Endodermal cell (in vitro differentiated cells): ENCODE data around the gene SLC35G3. TPM values are rescaled to one million over a fixed set of nuclear protein-coding genes. Genes with fewer than 3 reads are reported as not detected.

Source experiments
- DNase-seq: peaks from one replicate; pipeline ENCODE4 v3.0.0-alpha.2; 2017
- H3K27ac ChIP-seq: 2 replicates; pipeline ENCODE4 v1.5.1; 2013; ENCODE audit warnings: mild to moderate bottlenecking, low read depth, low read length, moderate library complexity
- H3K27me3 ChIP-seq: 2 replicates; pipeline ENCODE4 v1.6.1; 2013; ENCODE audit warnings: mild to moderate bottlenecking, low read length, moderate library complexity; ENCODE audit not compliant: insufficient read depth, control insufficient read depth, poor library complexity, severe bottlenecking
- H3K36me3 ChIP-seq: 2 replicates; pipeline ENCODE4 v1.7.0; 2013; ENCODE audit warnings: mild to moderate bottlenecking, low read length, moderate library complexity; ENCODE audit not compliant: control insufficient read depth, insufficient read depth
- H3K4me1 ChIP-seq: one replicate; pipeline ENCODE4 v1.7.0; 2013; ENCODE audit warnings: low read length; ENCODE audit not compliant: control insufficient read depth, insufficient read depth
- H3K4me3 ChIP-seq: 2 replicates; pipeline ENCODE4 v1.5.1; 2013; ENCODE audit warnings: mild to moderate bottlenecking, low read length, moderate library complexity
- H3K9ac ChIP-seq: 2 replicates; pipeline ENCODE4 v1.6.1; 2013; ENCODE audit warnings: mild to moderate bottlenecking, low read length, moderate library complexity; ENCODE audit not compliant: poor library complexity, severe bottlenecking; ENCODE audit errors: extremely low read depth
- H3K9me3 ChIP-seq: 2 replicates; pipeline ENCODE4 v1.6.1; 2013; ENCODE audit warnings: mild to moderate bottlenecking, low read length, moderate library complexity; ENCODE audit not compliant: control insufficient read depth
- H3K27ac Mint-ChIP-seq: 2 replicates; pipeline ENCODE4 v1.8.0; 2020; ENCODE audit warnings: mixed read lengths
- H3K27me3 Mint-ChIP-seq: 2 replicates; pipeline ENCODE4 v1.8.0; 2021; ENCODE audit warnings: mild to moderate bottlenecking, mixed read lengths; ENCODE audit not compliant: insufficient read depth
- H3K36me3 Mint-ChIP-seq: 2 replicates; pipeline ENCODE4 v1.8.0; 2020; ENCODE audit warnings: low read depth, mixed read lengths
- H3K4me1 Mint-ChIP-seq: 2 replicates; pipeline ENCODE4 v1.8.0; 2020; ENCODE audit warnings: mixed read lengths
- H3K4me3 Mint-ChIP-seq: 2 replicates; pipeline ENCODE4 v1.8.0; 2020; ENCODE audit warnings: mild to moderate bottlenecking, moderate library complexity, mixed read lengths
- H3K9me3 Mint-ChIP-seq: 2 replicates; pipeline ENCODE4 v1.8.0; 2020; ENCODE audit warnings: mild to moderate bottlenecking, mixed read lengths
- WGBS, 2 experiments: methylation state at CpG; one replicate each; pipeline versions ENCODE4 v1.1.5 to v1.1.7; 2013; ENCODE audit warnings: missing lambda C conversion rate in 2 of 2, mixed read lengths in 1 of 2; ENCODE audit not compliant: insufficient coverage in 1 of 2, insufficient read length in 1 of 2; 5-methylcytosine and 5-hydroxymethylcytosine counted together
- total RNA-seq, 2 donors: library from RNA; stranded (reverse); fragmentation: NEBNext Ultra II Directional in 1 of 2; extraction: Animal tissue kit (Norgen Biotek cat#: 25700) in 1 of 2; gene quantifications; 2 replicates in 1 of 2; 3 replicates in 1 of 2; pipeline ENCODE4 v1.2.1, GENCODE V29; 2021
- TF ChIP-seq, protein P1 (sequence below): fragments of 200-600 bp; sonication (generic); conservative IDR thresholded peaks from 2 replicates; pipeline ENCODE4 v1.5.0; 2021; ENCODE audit warnings: antibody characterized with exemption, mild to moderate bottlenecking

The SLC35G3 gene
- total RNA-seq, 2 donors from 2014 or later = not detected

DNA sequence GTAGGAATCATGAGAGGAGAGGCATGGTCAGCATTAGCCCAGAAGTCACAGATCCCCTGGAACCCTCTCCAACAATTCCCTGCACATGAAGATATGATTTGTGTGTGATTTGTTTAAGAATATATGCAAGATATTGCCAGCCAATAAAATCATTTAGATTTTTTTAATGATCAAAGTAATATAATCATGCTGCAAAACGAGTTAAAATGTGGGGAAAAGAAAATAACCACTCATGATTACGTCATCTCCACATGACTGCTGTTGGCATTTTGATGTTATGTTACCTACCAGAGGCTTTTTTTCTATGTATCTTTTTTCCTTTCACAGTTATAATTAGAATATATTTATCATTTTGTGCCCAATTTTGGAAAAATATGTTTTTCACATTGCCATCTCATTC is 22.4 kb downstream of the SLC35G3 start:
- TF ChIP-seq, protein P1, sequence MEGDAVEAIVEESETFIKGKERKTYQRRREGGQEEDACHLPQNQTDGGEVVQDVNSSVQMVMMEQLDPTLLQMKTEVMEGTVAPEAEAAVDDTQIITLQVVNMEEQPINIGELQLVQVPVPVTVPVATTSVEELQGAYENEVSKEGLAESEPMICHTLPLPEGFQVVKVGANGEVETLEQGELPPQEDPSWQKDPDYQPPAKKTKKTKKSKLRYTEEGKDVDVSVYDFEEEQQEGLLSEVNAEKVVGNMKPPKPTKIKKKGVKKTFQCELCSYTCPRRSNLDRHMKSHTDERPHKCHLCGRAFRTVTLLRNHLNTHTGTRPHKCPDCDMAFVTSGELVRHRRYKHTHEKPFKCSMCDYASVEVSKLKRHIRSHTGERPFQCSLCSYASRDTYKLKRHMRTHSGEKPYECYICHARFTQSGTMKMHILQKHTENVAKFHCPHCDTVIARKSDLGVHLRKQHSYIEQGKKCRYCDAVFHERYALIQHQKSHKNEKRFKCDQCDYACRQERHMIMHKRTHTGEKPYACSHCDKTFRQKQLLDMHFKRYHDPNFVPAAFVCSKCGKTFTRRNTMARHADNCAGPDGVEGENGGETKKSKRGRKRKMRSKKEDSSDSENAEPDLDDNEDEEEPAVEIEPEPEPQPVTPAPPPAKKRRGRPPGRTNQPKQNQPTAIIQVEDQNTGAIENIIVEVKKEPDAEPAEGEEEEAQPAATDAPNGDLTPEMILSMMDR = no peak

DNA sequence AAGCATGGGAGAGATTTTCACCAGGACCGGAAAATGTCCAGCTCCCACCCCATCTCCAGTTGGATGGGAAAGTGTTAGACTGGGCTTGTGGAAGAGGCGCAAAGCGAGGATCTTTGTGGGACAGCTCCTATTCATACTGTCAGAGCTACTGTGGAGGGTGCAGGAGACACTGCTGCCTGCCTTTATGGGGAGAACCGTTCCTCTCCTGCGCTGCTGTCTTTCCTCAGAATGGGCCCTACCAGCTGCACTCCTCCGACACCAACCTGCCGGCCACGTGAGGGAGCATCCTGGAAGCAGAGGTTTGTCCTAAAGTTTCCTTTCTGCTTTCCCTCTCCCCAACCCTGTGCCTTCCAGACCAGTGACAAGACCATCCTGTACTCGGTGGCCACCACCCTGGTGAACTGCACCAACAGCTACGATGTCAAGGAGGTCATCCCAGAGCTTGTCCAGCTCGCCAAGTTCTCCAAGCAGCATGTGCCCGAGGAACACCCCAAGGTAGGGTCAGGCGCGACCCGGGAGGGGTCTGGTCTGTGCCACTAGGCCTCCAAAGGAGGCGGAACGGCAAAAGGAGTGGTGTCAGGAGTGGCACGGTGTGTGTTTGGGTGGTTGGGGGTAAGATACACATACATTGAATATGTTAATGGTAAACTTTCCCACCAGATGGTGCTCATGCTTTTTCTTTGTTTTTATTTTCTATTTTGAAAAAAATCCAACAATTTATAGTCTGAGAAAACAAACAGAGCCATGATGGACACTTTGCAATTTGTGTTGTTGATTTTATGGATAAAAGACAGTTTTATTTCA is 23.0 kb downstream of the SLC35G3 start:
- no peak overlapping the region for H3K9ac ChIP-seq
- 93 to 97% methylated on average over 6 to 18 of the region's 18 CpGs for WGBS, 2 experiments

More for the DNA sequence above, 22.4 kb downstream of the SLC35G3 start:
- Histone ChIP-seq H3K27me3 (no peaks in the 10 kb centered on the region), H3K9me3 (no peaks in the 10 kb centered on the region), H3K36me3 (no peaks in the 10 kb centered on the region), H3K4me1 (no peaks in the 10 kb centered on the region), H3K4me3 (no peak overlapping the region), H3K27ac (no peak overlapping the region), H3K9ac (no peak overlapping the region)
- H3K36me3 Mint-ChIP-seq = no peaks in the 10 kb centered on the region
- no peaks in the 10 kb centered on the region for H3K9me3 Mint-ChIP-seq
- H3K27ac Mint-ChIP-seq = no peak overlapping the region
- no peaks in the 10 kb centered on the region for H3K4me1 Mint-ChIP-seq
- H3K27me3 Mint-ChIP-seq = peaks cover 7% of the 10 kb centered on the region
- no peak for DNase-seq
- WGBS, 2 experiments = 100% methylated on average over 2 of the region's 2 CpGs; no CpG with 5 or more reads in 1 of the 2 experiments
- H3K4me3 Mint-ChIP-seq = no peak overlapping the region

DNA sequence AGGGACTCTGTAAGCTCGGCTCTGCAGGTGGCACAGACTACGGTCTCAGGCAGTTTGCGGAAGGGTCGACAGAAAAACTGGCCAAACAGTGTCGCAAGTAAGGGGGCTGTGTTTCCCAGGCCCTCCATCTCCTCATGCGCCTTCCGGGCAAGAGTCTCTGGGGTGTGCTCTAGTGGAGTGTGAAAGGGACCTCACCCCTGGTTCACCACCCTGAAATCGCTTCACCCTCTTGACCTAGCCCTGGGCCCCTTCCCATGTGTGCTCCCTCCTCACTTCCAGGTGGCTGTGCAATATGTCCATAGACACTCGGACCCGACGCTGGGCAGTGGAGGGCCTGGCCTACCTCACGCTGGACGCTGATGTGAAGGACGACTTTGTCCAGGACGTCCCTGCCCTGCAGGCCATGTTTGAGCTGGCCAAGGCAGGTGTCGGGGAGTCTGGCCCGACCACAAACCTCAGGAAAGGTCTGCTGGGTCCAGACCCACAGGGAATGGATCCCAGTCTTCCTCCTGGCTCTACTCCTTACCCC is 24.3 kb downstream of the SLC35G3 start:
- H3K9ac ChIP-seq = no peak overlapping the region
- H3K36me3 ChIP-seq = no peaks in the 10 kb centered on the region
- Mint-ChIP-seq H3K27me3 (peaks cover 4% of the 10 kb centered on the region), H3K27ac (no peak overlapping the region), H3K9me3 (no peaks in the 10 kb centered on the region), H3K36me3 (no peaks in the 10 kb centered on the region), H3K4me1 (no peaks in the 10 kb centered on the region), H3K4me3 (no peak overlapping the region)
- no peaks in the 10 kb centered on the region for H3K4me1 ChIP-seq
- 92 to 98% methylated on average over 12 to 17 of the region's 17 CpGs for WGBS, 2 experiments
- no peaks in the 10 kb centered on the region for H3K27me3 ChIP-seq
- no peak overlapping the region for H3K4me3 ChIP-seq
- no peaks in the 10 kb centered on the region for H3K9me3 ChIP-seq
- TF ChIP-seq, protein P1 = no peak
- H3K27ac ChIP-seq = no peak overlapping the region
- no peak for DNase-seq

More for the DNA sequence above, 23.0 kb downstream of the SLC35G3 start:
- no peaks in the 10 kb centered on the region for H3K4me1 Mint-ChIP-seq
- H3K27me3 Mint-ChIP-seq = peaks cover 7% of the 10 kb centered on the region
- H3K9me3 Mint-ChIP-seq = no peaks in the 10 kb centered on the region
- no peak for DNase-seq
- H3K36me3 Mint-ChIP-seq = no peaks in the 10 kb centered on the region
- no peak overlapping the region for H3K4me3 Mint-ChIP-seq
- no peak overlapping the region for H3K4me3 ChIP-seq
- H3K36me3 ChIP-seq = no peaks in the 10 kb centered on the region
- TF ChIP-seq, protein P1 = no peak
- no peak overlapping the region for H3K27ac Mint-ChIP-seq
- H3K27ac ChIP-seq = no peak overlapping the region
- H3K27me3 ChIP-seq = no peaks in the 10 kb centered on the region
- H3K4me1 ChIP-seq = no peaks in the 10 kb centered on the region
- no peaks in the 10 kb centered on the region for H3K9me3 ChIP-seq
